Choroid plexus epithelial cell (primary cell): ENCODE results near the gene LPCAT3.

Source experiments
- DNase-seq: peaks from one replicate; pipeline ENCODE4 v3.0.0-alpha.2; 2010; ENCODE audit warnings: low read depth
- H3K4me3 ChIP-seq: 2 replicates; pipeline ENCODE4 v1.5.1; 2011; ENCODE audit warnings: low read depth, mild to moderate bottlenecking, control low read depth, low read length, moderate library complexity
- CTCF ChIP-seq: conservative IDR thresholded peaks from 2 replicates; pipeline ENCODE4 v1.5.1; 2011; ENCODE audit warnings: low read depth, mild to moderate bottlenecking, control low read depth, inconsistent platforms, low read length, moderate library complexity

Gene LPCAT3

GRCh38 chr12:6956021-6956727, 62.1 kb downstream of the LPCAT3 start:
- no peak for TF ChIP-seq CTCF
- no peak for DNase-seq
- H3K4me3 ChIP-seq, result no peak overlapping the region

GRCh38 chr12:6955108-6956020, 62.9 kb downstream of the LPCAT3 start:
- no peak overlapping the region for H3K4me3 ChIP-seq
- no peak for DNase-seq
- TF ChIP-seq CTCF, result no peak

GRCh38 chr12:6954316-6955107, 63.8 kb downstream of the LPCAT3 start:
- no peak overlapping the region for H3K4me3 ChIP-seq
- no peak for TF ChIP-seq CTCF
- DNase-seq, result no peak

- peak; percentile 65 for DNase-seq
- H3K4me3 ChIP-seq, result no peak overlapping the region
- no peak for TF ChIP-seq CTCF
Observed at GRCh38 chr12:6953442-6954315, 64.6 kb downstream of the LPCAT3 start.

- H3K4me3 ChIP-seq, result no peak overlapping the region
- TF ChIP-seq CTCF, result no peak
- no peak for DNase-seq
Observed at GRCh38 chr12:6952863-6953441, 65.3 kb downstream of the LPCAT3 start.
